GM12878 (cell line): ENCODE results near the gene PROX2. TPM values are rescaled to one million over a fixed set of nuclear protein-coding genes. Genes with fewer than 3 reads are reported as not detected.

Source experiments
- ATAC-seq: fragments of 200-7000 bp; cut with Tn5 transposase; 3 replicates; pipeline ENCODE4 v1.9.1; 2020; ENCODE audit warnings: mild to moderate bottlenecking, moderate library complexity
- BruUV-seq: library from RNA; stranded (reverse); fragments of 400-500 nt; replicated peaks from 2 replicates; lab custom pipeline; 2021; lab: Mats Ljungman, UMichigan
- CTCF ChIA-PET: fragments of 300-600 bp; sonication (Branson Sonifier 250); formaldehyde crosslinking; extraction: SDS; loops from one replicate; lab custom pipeline; 2021; ENCODE audit warnings: inconsistent platforms; lab: Yijun Ruan, JAX
- POLR2A ChIA-PET: fragments of 350-600 bp; formaldehyde crosslinking; extraction: SDS; loops from one replicate; lab custom pipeline; 2021; ENCODE audit warnings: inconsistent platforms; lab: Charles Lee
- RAD21 ChIA-PET: fragments of 300-600 bp; sonication (Branson Sonifier 250); formaldehyde crosslinking; loops from one replicate; lab custom pipeline; 2023; ENCODE audit warnings: antibody characterized with exemption; ENCODE audit not compliant: unreplicated experiment; lab: Charles Lee
- SMC1A ChIA-PET: fragments of 300-600 bp; sonication (Branson Sonifier 250); formaldehyde crosslinking; loops from one replicate; lab custom pipeline; 2023; ENCODE audit not compliant: unreplicated experiment, uncharacterized antibody; lab: Charles Lee
- DNase-seq: peaks from one replicate; pipeline ENCODE4 v3.0.0-alpha.2; 2011; ENCODE audit warnings: low read depth, low spot score
- FAIRE-seq: peaks from 3 replicates; lab custom pipeline; 2011; peaks lifted over from hg19 to GRCh38; lab: Jason Lieb, UNC
- H2AFZ ChIP-seq: 2 replicates; pipeline ENCODE4 v1.6.0; 2011; ENCODE audit warnings: low read depth, low read length, control low read depth; ENCODE audit not compliant: control insufficient read depth
- H3K27ac ChIP-seq: 2 replicates; pipeline ENCODE4 v1.5.1; 2011; ENCODE audit warnings: control low read depth; ENCODE audit not compliant: control insufficient read depth, insufficient read depth
- H3K27me3 ChIP-seq, 2 experiments: replicated peaks in 1 of 2; 2 replicates each; pipeline versions ENCODE4 v1.6.0 to v1.6.1; 2011; ENCODE audit warnings: low read length in 1 of 2; ENCODE audit not compliant: control insufficient read depth in 2 of 2, insufficient read depth in 2 of 2
- H3K36me3 ChIP-seq, 2 experiments: 2 replicates each; pipeline ENCODE4 v1.5.1; 2011; ENCODE audit warnings: low read length in 1 of 2; ENCODE audit not compliant: control insufficient read depth in 2 of 2, insufficient read depth in 2 of 2
- H3K4me1 ChIP-seq: 2 replicates; pipeline ENCODE4 v1.6.1; 2011; ENCODE audit warnings: mild to moderate bottlenecking, low read length, moderate library complexity, mixed read lengths; ENCODE audit not compliant: control insufficient read depth, insufficient read depth
- H3K4me2 ChIP-seq: 2 replicates; pipeline ENCODE4 v1.6.0; 2011; ENCODE audit warnings: control low read depth; ENCODE audit not compliant: control insufficient read depth, insufficient read depth
- H3K4me3 ChIP-seq: fragments of 200-600 bp; sonication (generic); 2 replicates; pipeline ENCODE4 v1.5.1; 2016
- H3K79me2 ChIP-seq: 2 replicates; pipeline ENCODE4 v1.6.0; 2011; ENCODE audit warnings: low read length; ENCODE audit not compliant: control insufficient read depth, insufficient read depth
- H3K9ac ChIP-seq: 2 replicates; pipeline ENCODE4 v1.8.0; 2011; ENCODE audit warnings: low read length, control low read depth, mixed read lengths; ENCODE audit not compliant: control insufficient read depth, insufficient read depth
- H3K9me3 ChIP-seq: replicated peaks from 3 replicates; pipeline ENCODE4 v1.5.1; 2011; ENCODE audit warnings: mild to moderate bottlenecking, low read length; ENCODE audit not compliant: control insufficient read depth, insufficient read depth
- H4K20me1 ChIP-seq: 2 replicates; pipeline ENCODE4 v1.6.0; 2011; ENCODE audit not compliant: control insufficient read depth, insufficient read depth
- CBX5 ChIP-seq: sonication (generic); IDR thresholded peaks from 2 replicates; pipeline ENCODE4 v1.6.1; 2016; ENCODE audit warnings: low read depth, moderate library complexity, mild to moderate bottlenecking, inconsistent platforms
- CHD4 ChIP-seq: fragments of 200-600 bp; sonication (generic); IDR thresholded peaks from 2 replicates; pipeline ENCODE4 v1.6.1; 2016; ENCODE audit warnings: mild to moderate bottlenecking
- FOS ChIP-seq: IDR thresholded peaks from 3 replicates; pipeline ENCODE4 v1.6.1; 2011; ENCODE audit warnings: borderline replicate concordance; ENCODE audit not compliant: insufficient read length; ENCODE audit errors: extremely low read depth
- RELA ChIP-seq: fragments of 450-650 bp; IDR thresholded peaks from 2 replicates; pipeline ENCODE4 v1.8.0; 2014; ENCODE audit warnings: borderline replicate concordance; ENCODE audit not compliant: partially characterized antibody
- RELB ChIP-seq: fragments of 450-650 bp; IDR thresholded peaks from 2 replicates; pipeline ENCODE4 v1.6.1; 2017; ENCODE audit warnings: low read depth, mild to moderate bottlenecking, moderate library complexity
- ZSCAN29 ChIP-seq: fragments of 450-650 bp; IDR thresholded peaks from 2 replicates; pipeline ENCODE4 v1.6.1; 2017; ENCODE audit warnings: mild to moderate bottlenecking, moderate library complexity
- WGBS: methylation state at CpG from one replicate; pipeline ENCODE4 v1.1.6; 2016; ENCODE audit warnings: low lambda C conversion rate; ENCODE audit not compliant: insufficient replicate concordance, insufficient coverage; ENCODE audit errors: missing lambda C conversion rate; 5-methylcytosine and 5-hydroxymethylcytosine counted together
- in situ Hi-C: fragments of 300-500 bp; cut with MboI; formaldehyde crosslinking; loops from 9 replicates; pipeline ENCODE4 v1.14.3; 2018; ENCODE audit warnings: mixed read lengths
- intact Hi-C: fragments of 100-400 bp; cut with micrococcal nuclease; formaldehyde crosslinking; loops from one replicate; pipeline ENCODE4 v1.14.2; 2022; ENCODE audit not compliant: unreplicated experiment
- polyA plus RNA-seq, 11 experiments: library from polyadenylated mRNA; depleted of rRNA in 4 of 11; unstranded in 6 of 11; stranded (reverse) in 5 of 11; fragments of >200 nt; fragmentation: Nextera tagmentation in 4 of 11; fragmentation: Illumina TruSeq in 1 of 11; extraction: Ambion mirVana in 4 of 11; extraction: Trizol in 1 of 11; gene quantifications; 1 replicate in 1 of 11; 2 replicates in 10 of 11; pipeline versions ENCODE4 v1.2.1 to v1.2.3, GENCODE V29; 2011 to 2016; ENCODE audit warnings: inconsistent platforms in 2 of 11, missing spikeins in 2 of 11, low read depth in 1 of 11
- total RNA-seq, 4 experiments: library from RNA; depleted of rRNA in 3 of 4; stranded (reverse); fragments of >200 nt in 3 of 4; fragmentation: Illumina TruSeq in 1 of 4; extraction: Trizol in 1 of 4; gene quantifications; 2 replicates each; pipeline versions ENCODE4 v1.2.1 to v1.2.3, GENCODE V29; 2013 to 2021
- TF ChIP-seq, protein P1 (sequence below): fragments of 450-650 bp; IDR thresholded peaks from 2 replicates; pipeline ENCODE4 v1.6.1; 2016; ENCODE audit warnings: mild to moderate bottlenecking, moderate library complexity, borderline replicate concordance
- TF ChIP-seq, protein P2 (sequence below): IDR thresholded peaks from 2 replicates; pipeline ENCODE4 v1.6.1; 2011; ENCODE audit warnings: mild to moderate bottlenecking, low read depth, low read length, moderate library complexity; ENCODE audit not compliant: insufficient replicate concordance

Gene PROX2
- total and polyA plus RNA-seq, 10 of the 15 experiments (the other 5 are each of a cell fraction or from before 2014, with no cell fraction given) = 0.04 to 0.42 (median 0.19) TPM

DNA sequence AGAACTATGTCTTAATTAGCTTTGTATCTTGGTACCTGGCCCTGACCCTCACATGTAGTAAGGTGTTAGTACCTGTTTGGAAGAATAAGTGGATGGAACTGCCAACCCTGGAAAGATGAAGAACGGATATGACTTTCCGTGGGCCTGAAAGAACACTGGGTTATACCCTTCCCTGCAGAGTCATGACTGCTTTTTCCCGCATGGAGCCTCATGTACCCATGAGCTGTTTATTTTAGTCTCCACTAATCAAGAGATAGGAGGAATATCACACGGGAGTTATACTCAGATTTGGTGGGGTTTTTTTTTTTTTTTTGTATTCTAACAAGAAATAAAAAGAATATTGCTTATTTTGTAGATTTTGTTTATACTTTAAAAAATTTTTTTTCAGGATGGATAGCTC is 21.7 kb upstream of the PROX2 start (continued):
- TF ChIP-seq RELB = no peak
- TF ChIP-seq, protein P1, sequence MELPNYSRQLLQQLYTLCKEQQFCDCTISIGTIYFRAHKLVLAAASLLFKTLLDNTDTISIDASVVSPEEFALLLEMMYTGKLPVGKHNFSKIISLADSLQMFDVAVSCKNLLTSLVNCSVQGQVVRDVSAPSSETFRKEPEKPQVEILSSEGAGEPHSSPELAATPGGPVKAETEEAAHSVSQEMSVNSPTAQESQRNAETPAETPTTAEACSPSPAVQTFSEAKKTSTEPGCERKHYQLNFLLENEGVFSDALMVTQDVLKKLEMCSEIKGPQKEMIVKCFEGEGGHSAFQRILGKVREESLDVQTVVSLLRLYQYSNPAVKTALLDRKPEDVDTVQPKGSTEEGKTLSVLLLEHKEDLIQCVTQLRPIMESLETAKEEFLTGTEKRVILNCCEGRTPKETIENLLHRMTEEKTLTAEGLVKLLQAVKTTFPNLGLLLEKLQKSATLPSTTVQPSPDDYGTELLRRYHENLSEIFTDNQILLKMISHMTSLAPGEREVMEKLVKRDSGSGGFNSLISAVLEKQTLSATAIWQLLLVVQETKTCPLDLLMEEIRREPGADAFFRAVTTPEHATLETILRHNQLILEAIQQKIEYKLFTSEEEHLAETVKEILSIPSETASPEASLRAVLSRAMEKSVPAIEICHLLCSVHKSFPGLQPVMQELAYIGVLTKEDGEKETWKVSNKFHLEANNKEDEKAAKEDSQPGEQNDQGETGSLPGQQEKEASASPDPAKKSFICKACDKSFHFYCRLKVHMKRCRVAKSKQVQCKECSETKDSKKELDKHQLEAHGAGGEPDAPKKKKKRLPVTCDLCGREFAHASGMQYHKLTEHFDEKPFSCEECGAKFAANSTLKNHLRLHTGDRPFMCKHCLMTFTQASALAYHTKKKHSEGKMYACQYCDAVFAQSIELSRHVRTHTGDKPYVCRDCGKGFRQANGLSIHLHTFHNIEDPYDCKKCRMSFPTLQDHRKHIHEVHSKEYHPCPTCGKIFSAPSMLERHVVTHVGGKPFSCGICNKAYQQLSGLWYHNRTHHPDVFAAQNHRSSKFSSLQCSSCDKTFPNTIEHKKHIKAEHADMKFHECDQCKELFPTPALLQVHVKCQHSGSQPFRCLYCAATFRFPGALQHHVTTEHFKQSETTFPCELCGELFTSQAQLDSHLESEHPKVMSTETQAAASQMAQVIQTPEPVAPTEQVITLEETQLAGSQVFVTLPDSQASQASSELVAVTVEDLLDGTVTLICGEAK = no peak
- TF ChIP-seq RELA = no peak
- no peak for TF ChIP-seq CHD4
- no peak for TF ChIP-seq CBX5
- no peak for TF ChIP-seq ZSCAN29

GRCh38 chr14:74896400-74896799 is 20.5 kb upstream of the PROX2 start:
- no peaks in the 10 kb centered on the region for H3K79me2 ChIP-seq
- CTCF ChIA-PET = interaction anchor here (1.0 to 26.0 kb wide), 3 partner anchors 9 to 38 kb away, joined by 3 to 552 read pairs (median 67); no protein-coding TSS in a partner anchor
- 100% methylated on average over 3 of the region's 3 CpGs for WGBS
- RAD21 ChIA-PET = interaction anchor here (0.7 kb wide), 1 partner anchor 35 kb away, joined by 3 read pairs; no protein-coding TSS in a partner anchor
- no peak overlapping the region for H3K4me2 ChIP-seq
- POLR2A ChIA-PET = no interaction called here
- no peak overlapping the region for H3K4me3 ChIP-seq
- H3K27ac ChIP-seq = no peak overlapping the region
- BruUV-seq = no TSS peak
- DNase-seq (no peak), ATAC-seq (no peak), FAIRE-seq (no peak)
- no peak for TF ChIP-seq FOS
- TF ChIP-seq, protein P2, sequence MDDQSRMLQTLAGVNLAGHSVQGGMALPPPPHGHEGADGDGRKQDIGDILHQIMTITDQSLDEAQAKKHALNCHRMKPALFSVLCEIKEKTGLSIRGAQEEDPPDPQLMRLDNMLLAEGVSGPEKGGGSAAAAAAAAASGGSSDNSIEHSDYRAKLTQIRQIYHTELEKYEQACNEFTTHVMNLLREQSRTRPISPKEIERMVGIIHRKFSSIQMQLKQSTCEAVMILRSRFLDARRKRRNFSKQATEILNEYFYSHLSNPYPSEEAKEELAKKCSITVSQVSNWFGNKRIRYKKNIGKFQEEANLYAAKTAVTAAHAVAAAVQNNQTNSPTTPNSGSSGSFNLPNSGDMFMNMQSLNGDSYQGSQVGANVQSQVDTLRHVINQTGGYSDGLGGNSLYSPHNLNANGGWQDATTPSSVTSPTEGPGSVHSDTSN = no peak
- H3K9ac ChIP-seq = no peak overlapping the region
- H3K9me3 ChIP-seq = no peaks in the 10 kb centered on the region
- SMC1A ChIA-PET = interaction anchor here (1.0 to 1.1 kb wide), 2 partner anchors 8 to 38 kb away, joined by 3 to 5 read pairs; no protein-coding TSS in a partner anchor
- peaks cover 32 to 68% of the 10 kb centered on the region in 2 experiments for H3K36me3 ChIP-seq
- H3K4me1 ChIP-seq = peaks cover 35% of the 10 kb centered on the region
- no peaks in the 10 kb centered on the region for H3K27me3 ChIP-seq
- in situ Hi-C loops (no loop called here), intact Hi-C loops (no loop called here)
- no peaks in the 10 kb centered on the region for H4K20me1 ChIP-seq
- no peak overlapping the region for H2AFZ ChIP-seq
